ENCODE results near the gene IRF1. TPM values are rescaled to one million over a fixed set of nuclear protein-coding genes. Genes with fewer than 3 reads are reported as not detected.
"Not testable (repeated sequence)": the region's sequence is repeated elsewhere in the genome, so short reads cannot be mapped to it uniquely, and the experiment has no call there.

IRF1 gene
- total RNA-seq: 100 to 1,000 TPM; 221 to 228 TPM

- H3K9me3 Mint-ChIP-seq (ENCODE audit: insufficient read depth): no peaks in the 10 kb centered on the region
- ChIA-PET POLR2A (interaction anchor here (0.6 to 22.6 kb wide), 22 partner anchors 4 to 561 kb away, joined by 3 to 720 read pairs (median 17); partner anchors contain the start of genes HSPA4, IRF1 and SLC22A5), CTCF (interaction anchor here (0.6 to 6.1 kb wide), 14 partner anchors 10 to 329 kb away, joined by 3 to 52 read pairs (median 9); no protein-coding TSS in a partner anchor)
- peak within 1 kb of the TSS; percentile 92 for H3K4me3 Mint-ChIP-seq
- H3K27ac Mint-ChIP-seq: peak within 1 kb of the TSS; percentile 97
- no peaks in the 10 kb centered on the region for H3K27me3 Mint-ChIP-seq (ENCODE audit: low read depth)
- ATAC-seq: peak; percentile 70
- peak; percentile 98 for DNase-seq
- H3K36me3 Mint-ChIP-seq (ENCODE audit: low read depth): peaks cover 44% of the 10 kb centered on the region
- H3K4me1 Mint-ChIP-seq (ENCODE audit: low read depth): peaks cover 68% of the 10 kb centered on the region
Measured at GRCh38 chr5:132490484-132491367, at the start of gene IRF1. Gene IRF1, minus strand, starts transcription at chr5:132490773. Its CDS starts 1,295 bp downstream, at chr5:132489478.

- no peaks in the 10 kb centered on the region for H3K9me3 Mint-ChIP-seq (ENCODE audit: insufficient read depth)
- H3K27ac Mint-ChIP-seq: no peak overlapping the region
- DNase-seq (no peak), ATAC-seq (no peak)
- H3K27me3 Mint-ChIP-seq (ENCODE audit: low read depth): peaks cover 8% of the 10 kb centered on the region
- ChIA-PET CTCF (interaction anchor here (1.0 kb wide), 1 partner anchor 223 kb away, joined by 3 read pairs; no protein-coding TSS in a partner anchor), POLR2A (no interaction called here)
- H3K4me3 Mint-ChIP-seq: no peak overlapping the region
- H3K4me1 Mint-ChIP-seq (ENCODE audit: low read depth): peaks cover 15% of the 10 kb centered on the region
- H3K36me3 Mint-ChIP-seq (ENCODE audit: low read depth): no peaks in the 10 kb centered on the region
Measured at GRCh38 chr5:132540149-132540548, 49.6 kb upstream of the IRF1 start.

- Mint-ChIP-seq H3K9me3 (ENCODE audit: insufficient read depth) (no peaks in the 10 kb centered on the region), H3K4me1 (ENCODE audit: low read depth) (peaks cover 15% of the 10 kb centered on the region), H3K27ac (no peak overlapping the region), H3K27me3 (ENCODE audit: low read depth) (peaks cover 11% of the 10 kb centered on the region), H3K36me3 (ENCODE audit: low read depth) (no peaks in the 10 kb centered on the region), H3K4me3 (no peak overlapping the region)
- ATAC-seq (no peak), DNase-seq (no peak)
- CTCF ChIA-PET: no interaction called here
- POLR2A ChIA-PET: no interaction called here
Measured at GRCh38 chr5:132539716-132540115, 49.1 kb upstream of the IRF1 start.

GRCh38 chr5:132530946-132531345 is 40.4 kb upstream of the IRF1 start:
- ATAC-seq (no peak), DNase-seq (no peak)
- peaks cover 13% of the 10 kb centered on the region for H3K27me3 Mint-ChIP-seq (ENCODE audit: low read depth)
- H3K4me3 Mint-ChIP-seq: no peak overlapping the region
- no peak overlapping the region for H3K27ac Mint-ChIP-seq
- ChIA-PET CTCF (interaction anchor here (1.6 kb wide), 1 partner anchor 288 kb away, joined by 8 read pairs; no protein-coding TSS in a partner anchor), POLR2A (no interaction called here)
- peaks cover 35% of the 10 kb centered on the region for H3K4me1 Mint-ChIP-seq (ENCODE audit: low read depth)
- H3K36me3 Mint-ChIP-seq (ENCODE audit: low read depth): no peaks in the 10 kb centered on the region
- H3K9me3 Mint-ChIP-seq (ENCODE audit: insufficient read depth): no peaks in the 10 kb centered on the region

GRCh38 chr5:132528866-132529634 is 38.5 kb upstream of the IRF1 start:
- CTCF ChIA-PET: interaction anchor here (1.0 to 5.7 kb wide), 7 partner anchors 28 to 291 kb away, joined by 3 to 82 read pairs (median 4); partner anchors contain the start of gene CCNI2
- peak; percentile 75 for ATAC-seq
- Mint-ChIP-seq H3K4me3 (no peak overlapping the region), H3K4me1 (ENCODE audit: low read depth) (peaks cover 47% of the 10 kb centered on the region), H3K27me3 (ENCODE audit: low read depth) (no peaks in the 10 kb centered on the region), H3K36me3 (ENCODE audit: low read depth) (no peaks in the 10 kb centered on the region), H3K27ac (peak overlapping the region; percentile 28), H3K9me3 (ENCODE audit: insufficient read depth) (no peaks in the 10 kb centered on the region)
- peak; percentile 43 for DNase-seq
- POLR2A ChIA-PET: interaction anchor here (0.8 kb wide), 1 partner anchor 291 kb away, joined by 3 read pairs; no protein-coding TSS in a partner anchor

- CTCF ChIA-PET: interaction anchor here (0.8 to 5.7 kb wide), 26 partner anchors 8 to 355 kb away, joined by 3 to 82 read pairs (median 6); partner anchors contain the start of genes CCNI2, IL4, IL5 and RAD50
Measured at GRCh38 chr5:132528021-132528420, 37.4 kb upstream of the IRF1 start.

GRCh38 chr5:132526974-132527564 is 36.5 kb upstream of the IRF1 start:
- Mint-ChIP-seq H3K27me3 (ENCODE audit: low read depth) (no peaks in the 10 kb centered on the region), H3K9me3 (ENCODE audit: insufficient read depth) (no peaks in the 10 kb centered on the region), H3K27ac (peak overlapping the region; percentile 48), H3K4me1 (ENCODE audit: low read depth) (peaks cover 47% of the 10 kb centered on the region), H3K4me3 (no peak overlapping the region), H3K36me3 (ENCODE audit: low read depth) (no peaks in the 10 kb centered on the region)
- CTCF ChIA-PET: interaction anchor here (0.7 to 5.7 kb wide), 67 partner anchors 9 to 356 kb away, joined by 3 to 82 read pairs (median 4); partner anchors contain the start of genes CCNI2, GDF9, IL4 and IL5
- POLR2A ChIA-PET: interaction anchor here (0.8 kb wide), 1 partner anchor 36 kb away, joined by 3 read pairs; no protein-coding TSS in a partner anchor
- DNase-seq: no peak
- no peak for ATAC-seq

More at GRCh38 chr5:132528021-132528420, 37.4 kb upstream of the IRF1 start:
- Mint-ChIP-seq H3K4me3 (no peak overlapping the region), H3K9me3 (ENCODE audit: insufficient read depth) (no peaks in the 10 kb centered on the region), H3K36me3 (ENCODE audit: low read depth) (no peaks in the 10 kb centered on the region), H3K27me3 (ENCODE audit: low read depth) (no peaks in the 10 kb centered on the region), H3K27ac (peak overlapping the region; percentile 4), H3K4me1 (ENCODE audit: low read depth) (peaks cover 47% of the 10 kb centered on the region)
- POLR2A ChIA-PET: interaction anchor here (0.8 kb wide), 1 partner anchor 37 kb away, joined by 3 read pairs; no protein-coding TSS in a partner anchor
- ATAC-seq: no peak
- no peak for DNase-seq

GRCh38 chr5:132526290-132526973 is 35.9 kb upstream of the IRF1 start:
- peak; percentile 70 for ATAC-seq
- POLR2A ChIA-PET: interaction anchor here (0.9 to 1.0 kb wide), 2 partner anchors 23 to 301 kb away, joined by 3 to 4 read pairs; no protein-coding TSS in a partner anchor
- Mint-ChIP-seq H3K36me3 (ENCODE audit: low read depth) (no peaks in the 10 kb centered on the region), H3K9me3 (ENCODE audit: insufficient read depth) (peaks cover 1% of the 10 kb centered on the region), H3K4me1 (ENCODE audit: low read depth) (peaks cover 46% of the 10 kb centered on the region), H3K27me3 (ENCODE audit: low read depth) (no peaks in the 10 kb centered on the region), H3K27ac (peak overlapping the region; percentile 48), H3K4me3 (no peak overlapping the region)
- DNase-seq: peak; percentile 54
- CTCF ChIA-PET: interaction anchor here (0.7 to 5.7 kb wide), 67 partner anchors 10 to 357 kb away, joined by 3 to 82 read pairs (median 4); partner anchors contain the start of genes GDF9, IL13, IL4 and IL5

GRCh38 chr5:132525299-132525724 is 34.7 kb upstream of the IRF1 start:
- DNase-seq: no peak
- CTCF ChIA-PET: interaction anchor here (0.7 to 5.7 kb wide), 15 partner anchors 11 to 294 kb away, joined by 3 to 82 read pairs (median 10); partner anchors contain the start of genes IL13, IL4, IL5 and KIF3A
- peaks cover 40% of the 10 kb centered on the region for H3K4me1 Mint-ChIP-seq (ENCODE audit: low read depth)
- H3K27ac Mint-ChIP-seq: no peak overlapping the region
- POLR2A ChIA-PET: interaction anchor here (0.9 to 1.0 kb wide), 2 partner anchors 21 to 302 kb away, joined by 3 to 4 read pairs; no protein-coding TSS in a partner anchor
- no peak overlapping the region for H3K4me3 Mint-ChIP-seq
- ATAC-seq: no peak
- H3K27me3 Mint-ChIP-seq (ENCODE audit: low read depth): no peaks in the 10 kb centered on the region
- H3K36me3 Mint-ChIP-seq (ENCODE audit: low read depth): no peaks in the 10 kb centered on the region
- H3K9me3 Mint-ChIP-seq (ENCODE audit: insufficient read depth): peaks cover 4% of the 10 kb centered on the region

GRCh38 chr5:132524877-132525276 is 34.3 kb upstream of the IRF1 start:
- H3K27me3 Mint-ChIP-seq (ENCODE audit: low read depth); ATAC-seq; H3K36me3 Mint-ChIP-seq (ENCODE audit: low read depth); DNase-seq; H3K27ac Mint-ChIP-seq; H3K4me3 Mint-ChIP-seq; H3K9me3 Mint-ChIP-seq (ENCODE audit: insufficient read depth): not testable (repeated sequence)
- H3K4me1 Mint-ChIP-seq (ENCODE audit: low read depth): peaks cover 40% of the 10 kb centered on the region
- CTCF ChIA-PET: interaction anchor here (1.0 to 5.7 kb wide), 6 partner anchors 20 to 295 kb away, joined by 3 to 82 read pairs (median 10); partner anchors contain the start of genes IL5 and KIF3A
- POLR2A ChIA-PET: interaction anchor here (0.6 kb wide), 1 partner anchor 43 kb away, joined by 5 read pairs; no protein-coding TSS in a partner anchor

Measured in activated CD8-positive, alpha-beta T cell treated with anti-CD3 and anti-CD28 coated beads, Interleukin-2, amount 10 ng/mL, durations not matched to agents 7 days and 5 days (primary cell).